GM23338 (cell line): ENCODE results near the gene HSPA12A. TPM values are rescaled to one million over a fixed set of nuclear protein-coding genes. Genes with fewer than 3 reads are reported as not detected.

Experiments
- CTCF ChIP-seq, 2 experiments: fragments of 200-600 bp in 1 of 2; sonication (generic) in 1 of 2; conservative IDR thresholded peaks; 2 replicates each; pipeline versions ENCODE4 v1.5.1 to v1.6.1; 2016 to 2017; ENCODE audit warnings: antibody characterized with exemption in 2 of 2, low read depth in 2 of 2, mild to moderate bottlenecking in 2 of 2, moderate library complexity in 1 of 2
- ETS1 ChIP-seq: IDR thresholded peaks from 2 replicates; pipeline ENCODE4 v1.6.1; 2016; ENCODE audit warnings: antibody characterized with exemption
- EZH2phosphoT487 ChIP-seq: fragments of 200-600 bp; sonication (generic); IDR thresholded peaks from one replicate; pipeline ENCODE4 v1.8.1; 2018; ENCODE audit warnings: antibody characterized with exemption; ENCODE audit not compliant: unreplicated experiment
- NANOG ChIP-seq: IDR thresholded peaks from 2 replicates; pipeline ENCODE4 v1.6.1; 2016; ENCODE audit warnings: antibody characterized with exemption, borderline replicate concordance
- POLR2AphosphoS5 ChIP-seq: IDR thresholded peaks from 2 replicates; pipeline ENCODE4 v1.6.1; 2016; ENCODE audit warnings: antibody characterized with exemption, low read depth
- STAT1 ChIP-seq: IDR thresholded peaks from one replicate; pipeline ENCODE4 v1.6.1; 2016; ENCODE audit warnings: antibody characterized with exemption; ENCODE audit not compliant: unreplicated experiment
- ZNF114 ChIP-seq: fragments of 250-450 bp; sonication (Bioruptor Pico); IDR thresholded peaks from 2 replicates; pipeline ENCODE4 v1.5.0; 2020; ENCODE audit warnings: mild to moderate bottlenecking, moderate library complexity
- ZNF462 ChIP-seq: fragments of 250-450 bp; sonication (Bioruptor Pico); IDR thresholded peaks from 2 replicates; pipeline ENCODE4 v1.5.0; 2020; ENCODE audit warnings: mild to moderate bottlenecking, moderate library complexity
- polyA plus RNA-seq: library from polyadenylated mRNA; unstranded; fragments of >200 nt; fragmentation: Nextera tagmentation; extraction: Ambion mirVana; gene quantifications from 2 replicates; pipeline ENCODE4 v1.2.1, GENCODE V29; 2016
- total RNA-seq: library from RNA; depleted of rRNA; stranded (reverse); fragments of >200 nt; shearing (Covaris generic); gene quantifications from 2 replicates; pipeline ENCODE4 v1.2.3, GENCODE V29; 2014

The HSPA12A gene
- total and polyA plus RNA-seq, 2 experiments from 2014 or later, result 4.4 to 6.3 TPM

GRCh38 chr10:116730464-116731260 lies 11.7 kb downstream of the HSPA12A start (continued):
- no peak for TF ChIP-seq ZNF462 (CRISPR knock-in tag)
- no peak for TF ChIP-seq EZH2phosphoT487
- no peak for TF ChIP-seq POLR2AphosphoS5
- no peak for TF ChIP-seq STAT1
- no peak for TF ChIP-seq ZNF114 (CRISPR knock-in tag)
- no peak for TF ChIP-seq ETS1
- no peak for TF ChIP-seq NANOG
- TF ChIP-seq CTCF (conservative IDR thresholded peaks at IDR 0.05; ENCODE audit: low read depth in 2 of 2), result no peak
